Gastrocnemius medialis (tissue), 4 donors: Measurements from ENCODE around the gene CDKN2D.

Source experiments
- CTCF ChIP-seq, 5 experiments: fragments of 450-650 bp in 3 of 5; fragments of 200-600 bp in 2 of 5; sonication (generic) in 2 of 5; IDR thresholded peaks in 4 of 5; conservative IDR thresholded peaks in 1 of 5; 1 replicate in 4 of 5; 2 replicates in 1 of 5; pipeline ENCODE4 v1.5.1; 2016 to 2019; ENCODE audit warnings: antibody characterized with exemption in 5 of 5, mild to moderate bottlenecking in 3 of 5, moderate library complexity in 3 of 5
- POLR2A ChIP-seq, 2 donors: fragments of 450-650 bp; IDR thresholded peaks; one replicate each; pipeline ENCODE4 v1.6.1; 2017; ENCODE audit warnings: antibody characterized with exemption in 2 of 2, mild to moderate bottlenecking in 2 of 2, moderate library complexity in 2 of 2

- no peak for TF ChIP-seq POLR2A (IDR thresholded peaks at IDR 0.05)
- no peak for TF ChIP-seq CTCF (IDR thresholded peaks at IDR 0.05 in 4 of 5, conservative IDR thresholded peaks at IDR 0.05 in 1 of 5)
Observed at GRCh38 chr19:10587022-10587838, 18.5 kb upstream of the CDKN2D start, which contains the start of gene AP1M2.
